H1 (cell line): ENCODE measurements around the gene EXD1. TPM values are rescaled to one million over a fixed set of nuclear protein-coding genes. Genes with fewer than 3 reads are reported as not detected.

ENCODE experiments used
- BACH1 ChIP-seq: IDR thresholded peaks from 2 replicates; pipeline ENCODE4 v1.6.1; 2012; ENCODE audit warnings: low read length, improper control_type of control experiment
- BCL11A ChIP-seq, 2 experiments: IDR thresholded peaks; one replicate each; pipeline ENCODE4 v1.6.1; 2011; ENCODE audit warnings: low read depth in 2 of 2, low read length in 2 of 2, mild to moderate bottlenecking in 2 of 2
- HDAC6 ChIP-seq: IDR thresholded peaks from one replicate; pipeline ENCODE4 v1.7.1; 2012; ENCODE audit warnings: low read depth, mild to moderate bottlenecking, inconsistent platforms, low read length, moderate library complexity
- JUN ChIP-seq: IDR thresholded peaks from 2 replicates; pipeline ENCODE4 v1.6.1; 2011; ENCODE audit warnings: low read depth, mild to moderate bottlenecking, improper control_type of control experiment, low read length
- KDM5A ChIP-seq: fragments of 200-600 bp; IDR thresholded peaks from 2 replicates; pipeline ENCODE4 v1.7.1; 2012; ENCODE audit warnings: mild to moderate bottlenecking, low read length, inconsistent platforms, mixed read lengths
- MAFK ChIP-seq: IDR thresholded peaks from 2 replicates; pipeline ENCODE4 v1.6.1; 2012; ENCODE audit warnings: low read depth, mild to moderate bottlenecking, improper control_type of control experiment, low read length
- POLR2AphosphoS5 ChIP-seq: IDR thresholded peaks from 2 replicates; pipeline ENCODE4 v1.6.1; 2011; ENCODE audit warnings: low read depth, low read length
- RXRA ChIP-seq: IDR thresholded peaks from 2 replicates; pipeline ENCODE4 v1.6.1; 2011; ENCODE audit warnings: low read depth, mild to moderate bottlenecking, low read length, moderate library complexity; ENCODE audit not compliant: insufficient read depth
- polyA plus RNA-seq, 7 experiments: library from polyadenylated mRNA; depleted of rRNA in 3 of 7; stranded (reverse) in 5 of 7; unstranded in 2 of 7; fragments of >200 nt in 5 of 7; fragments of 200-250 nt in 2 of 7; gene quantifications; 1 replicate in 5 of 7; 2 replicates in 1 of 7; 4 replicates in 1 of 7; pipeline versions ENCODE4 v1.2.1 to v1.2.3, GENCODE V29; 2011 to 2013; ENCODE audit warnings: missing spikeins in 2 of 7, mixed read lengths in 2 of 7
- total RNA-seq: library from RNA; stranded (reverse); fragmentation: NEBNext Ultra II Directional; extraction: Animal tissue kit (Norgen Biotek cat#: 25700); gene quantifications from 2 replicates; pipeline ENCODE4 v1.2.1, GENCODE V29; 2021
- TF ChIP-seq, protein P1 (sequence below): fragments of 300-600 bp; sonication (generic); IDR thresholded peaks from 2 replicates; pipeline ENCODE4 v1.7.1; 2012; ENCODE audit warnings: low read length, moderate library complexity, mild to moderate bottlenecking, inconsistent platforms; ENCODE audit not compliant: insufficient replicate concordance

The EXD1 gene
- total and polyA plus RNA-seq, 2 of the 8 experiments (the other 6 are each of a cell fraction or from before 2014, with no cell fraction given), result 0.06 to 0.54 TPM

DNA sequence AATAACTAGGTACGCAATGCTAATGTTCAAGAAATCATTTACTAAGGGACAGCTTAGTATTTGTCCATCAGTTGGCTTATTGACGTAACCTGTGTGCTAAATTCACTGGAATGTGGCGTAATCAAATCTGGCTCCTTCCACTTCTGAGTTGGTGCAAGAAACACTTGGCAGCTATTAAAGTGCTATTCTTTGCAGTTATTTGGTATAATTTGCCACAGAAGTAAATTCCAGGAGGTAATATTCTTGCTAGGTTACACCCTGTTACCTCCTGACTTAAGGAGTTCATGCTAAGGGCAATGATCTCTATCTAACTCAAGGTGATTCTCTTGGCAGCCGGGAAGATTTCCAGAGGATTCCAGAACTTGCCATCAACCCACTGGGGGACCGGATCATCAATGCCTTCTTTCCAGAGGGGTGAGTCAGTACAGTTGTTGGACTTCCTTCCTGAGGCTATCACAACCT lies 26.1 kb upstream of the EXD1 start (continued):
- TF ChIP-seq, protein P1, sequence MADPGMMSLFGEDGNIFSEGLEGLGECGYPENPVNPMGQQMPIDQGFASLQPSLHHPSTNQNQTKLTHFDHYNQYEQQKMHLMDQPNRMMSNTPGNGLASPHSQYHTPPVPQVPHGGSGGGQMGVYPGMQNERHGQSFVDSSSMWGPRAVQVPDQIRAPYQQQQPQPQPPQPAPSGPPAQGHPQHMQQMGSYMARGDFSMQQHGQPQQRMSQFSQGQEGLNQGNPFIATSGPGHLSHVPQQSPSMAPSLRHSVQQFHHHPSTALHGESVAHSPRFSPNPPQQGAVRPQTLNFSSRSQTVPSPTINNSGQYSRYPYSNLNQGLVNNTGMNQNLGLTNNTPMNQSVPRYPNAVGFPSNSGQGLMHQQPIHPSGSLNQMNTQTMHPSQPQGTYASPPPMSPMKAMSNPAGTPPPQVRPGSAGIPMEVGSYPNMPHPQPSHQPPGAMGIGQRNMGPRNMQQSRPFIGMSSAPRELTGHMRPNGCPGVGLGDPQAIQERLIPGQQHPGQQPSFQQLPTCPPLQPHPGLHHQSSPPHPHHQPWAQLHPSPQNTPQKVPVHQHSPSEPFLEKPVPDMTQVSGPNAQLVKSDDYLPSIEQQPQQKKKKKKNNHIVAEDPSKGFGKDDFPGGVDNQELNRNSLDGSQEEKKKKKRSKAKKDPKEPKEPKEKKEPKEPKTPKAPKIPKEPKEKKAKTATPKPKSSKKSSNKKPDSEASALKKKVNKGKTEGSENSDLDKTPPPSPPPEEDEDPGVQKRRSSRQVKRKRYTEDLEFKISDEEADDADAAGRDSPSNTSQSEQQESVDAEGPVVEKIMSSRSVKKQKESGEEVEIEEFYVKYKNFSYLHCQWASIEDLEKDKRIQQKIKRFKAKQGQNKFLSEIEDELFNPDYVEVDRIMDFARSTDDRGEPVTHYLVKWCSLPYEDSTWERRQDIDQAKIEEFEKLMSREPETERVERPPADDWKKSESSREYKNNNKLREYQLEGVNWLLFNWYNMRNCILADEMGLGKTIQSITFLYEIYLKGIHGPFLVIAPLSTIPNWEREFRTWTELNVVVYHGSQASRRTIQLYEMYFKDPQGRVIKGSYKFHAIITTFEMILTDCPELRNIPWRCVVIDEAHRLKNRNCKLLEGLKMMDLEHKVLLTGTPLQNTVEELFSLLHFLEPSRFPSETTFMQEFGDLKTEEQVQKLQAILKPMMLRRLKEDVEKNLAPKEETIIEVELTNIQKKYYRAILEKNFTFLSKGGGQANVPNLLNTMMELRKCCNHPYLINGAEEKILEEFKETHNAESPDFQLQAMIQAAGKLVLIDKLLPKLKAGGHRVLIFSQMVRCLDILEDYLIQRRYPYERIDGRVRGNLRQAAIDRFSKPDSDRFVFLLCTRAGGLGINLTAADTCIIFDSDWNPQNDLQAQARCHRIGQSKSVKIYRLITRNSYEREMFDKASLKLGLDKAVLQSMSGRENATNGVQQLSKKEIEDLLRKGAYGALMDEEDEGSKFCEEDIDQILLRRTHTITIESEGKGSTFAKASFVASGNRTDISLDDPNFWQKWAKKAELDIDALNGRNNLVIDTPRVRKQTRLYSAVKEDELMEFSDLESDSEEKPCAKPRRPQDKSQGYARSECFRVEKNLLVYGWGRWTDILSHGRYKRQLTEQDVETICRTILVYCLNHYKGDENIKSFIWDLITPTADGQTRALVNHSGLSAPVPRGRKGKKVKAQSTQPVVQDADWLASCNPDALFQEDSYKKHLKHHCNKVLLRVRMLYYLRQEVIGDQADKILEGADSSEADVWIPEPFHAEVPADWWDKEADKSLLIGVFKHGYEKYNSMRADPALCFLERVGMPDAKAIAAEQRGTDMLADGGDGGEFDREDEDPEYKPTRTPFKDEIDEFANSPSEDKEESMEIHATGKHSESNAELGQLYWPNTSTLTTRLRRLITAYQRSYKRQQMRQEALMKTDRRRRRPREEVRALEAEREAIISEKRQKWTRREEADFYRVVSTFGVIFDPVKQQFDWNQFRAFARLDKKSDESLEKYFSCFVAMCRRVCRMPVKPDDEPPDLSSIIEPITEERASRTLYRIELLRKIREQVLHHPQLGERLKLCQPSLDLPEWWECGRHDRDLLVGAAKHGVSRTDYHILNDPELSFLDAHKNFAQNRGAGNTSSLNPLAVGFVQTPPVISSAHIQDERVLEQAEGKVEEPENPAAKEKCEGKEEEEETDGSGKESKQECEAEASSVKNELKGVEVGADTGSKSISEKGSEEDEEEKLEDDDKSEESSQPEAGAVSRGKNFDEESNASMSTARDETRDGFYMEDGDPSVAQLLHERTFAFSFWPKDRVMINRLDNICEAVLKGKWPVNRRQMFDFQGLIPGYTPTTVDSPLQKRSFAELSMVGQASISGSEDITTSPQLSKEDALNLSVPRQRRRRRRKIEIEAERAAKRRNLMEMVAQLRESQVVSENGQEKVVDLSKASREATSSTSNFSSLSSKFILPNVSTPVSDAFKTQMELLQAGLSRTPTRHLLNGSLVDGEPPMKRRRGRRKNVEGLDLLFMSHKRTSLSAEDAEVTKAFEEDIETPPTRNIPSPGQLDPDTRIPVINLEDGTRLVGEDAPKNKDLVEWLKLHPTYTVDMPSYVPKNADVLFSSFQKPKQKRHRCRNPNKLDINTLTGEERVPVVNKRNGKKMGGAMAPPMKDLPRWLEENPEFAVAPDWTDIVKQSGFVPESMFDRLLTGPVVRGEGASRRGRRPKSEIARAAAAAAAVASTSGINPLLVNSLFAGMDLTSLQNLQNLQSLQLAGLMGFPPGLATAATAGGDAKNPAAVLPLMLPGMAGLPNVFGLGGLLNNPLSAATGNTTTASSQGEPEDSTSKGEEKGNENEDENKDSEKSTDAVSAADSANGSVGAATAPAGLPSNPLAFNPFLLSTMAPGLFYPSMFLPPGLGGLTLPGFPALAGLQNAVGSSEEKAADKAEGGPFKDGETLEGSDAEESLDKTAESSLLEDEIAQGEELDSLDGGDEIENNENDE, result no peak
- no peak for TF ChIP-seq RXRA
- no peak for TF ChIP-seq BACH1
- TF ChIP-seq BCL11A (IDR thresholded peaks at IDR 0.05; ENCODE audit: low read depth in 2 of 2, low read length in 2 of 2), result no peak
- TF ChIP-seq KDM5A, result no peak
- no peak for TF ChIP-seq JUN
- TF ChIP-seq HDAC6, result no peak
- no peak for TF ChIP-seq POLR2AphosphoS5
- TF ChIP-seq MAFK, result no peak
